ENCODE measurements around the gene MAP3K2. TPM values are rescaled to one million over a fixed set of nuclear protein-coding genes. Genes with fewer than 3 reads are reported as not detected.

The MAP3K2 gene
- polyA plus RNA-seq, 3 donors: 16.0 to 86.4 (median 66.3) TPM

DNA sequence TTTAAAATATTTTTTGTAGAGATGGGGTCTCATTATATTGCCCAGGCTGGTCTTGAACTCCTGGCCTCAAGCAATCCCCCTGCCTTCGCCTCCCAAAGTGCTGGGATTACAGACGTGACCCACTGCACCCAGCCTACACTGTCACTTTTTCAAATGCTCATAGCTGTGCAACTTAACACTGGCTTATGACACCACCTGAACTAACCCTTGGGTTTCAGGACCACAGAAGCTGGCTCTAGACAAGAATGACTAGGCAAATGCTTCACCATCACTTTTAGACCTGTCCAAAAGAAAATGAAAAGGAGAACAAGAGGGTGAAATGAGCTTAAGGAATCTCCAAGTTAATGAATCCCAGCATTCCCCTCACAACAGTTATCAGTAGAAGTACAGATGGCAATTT is 107.1 kb downstream of the MAP3K2 start:
- 100% methylated on average over 2 of the region's 2 CpGs for WGBS (ENCODE audit: insufficient coverage)

DNA sequence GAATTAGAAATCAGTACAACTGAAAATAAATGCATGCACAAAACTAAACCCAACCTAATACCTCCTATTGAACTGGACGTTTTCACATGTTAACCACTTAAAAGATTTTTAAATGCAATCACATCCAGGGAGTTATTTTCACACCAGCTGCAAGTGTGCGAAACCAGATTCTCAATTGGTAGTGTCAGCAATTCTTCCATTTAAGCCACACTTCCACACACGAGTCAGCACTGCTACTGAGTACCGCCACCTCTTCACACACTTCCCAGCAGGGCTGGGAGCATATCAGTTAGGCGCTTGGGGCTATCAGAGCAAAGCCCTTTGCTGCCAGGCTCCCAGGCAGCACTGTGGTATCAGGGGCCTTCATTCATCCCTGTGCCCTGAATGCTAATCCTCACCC is 108.0 kb downstream of the MAP3K2 start:
- Histone ChIP-seq H3K27ac (ENCODE audit: low read depth in 1 of 2, low read length in 2 of 2) (peak overlapping the region in 1 of 2 donors; percentile 66), H3K27me3 (ENCODE audit: control insufficient read depth in 2 of 2, insufficient read depth in 2 of 2, low read length in 2 of 2) (no peaks in the 10 kb centered on the region), H3K4me3 (replicated peaks in 1 of 3; ENCODE audit: low read depth in 2 of 3, low read length in 3 of 3) (no peak overlapping the region), H2AFZ (ENCODE audit: insufficient read depth, low read depth, low read length, poor library complexity, severe bottlenecking) (no peak overlapping the region), H4K20me1 (ENCODE audit: insufficient read depth, low read length) (no peaks in the 10 kb centered on the region), H3K9me3 (replicated peaks in 1 of 2; ENCODE audit: control insufficient read depth in 1 of 2, insufficient read depth in 1 of 2, low read length in 2 of 2) (no peaks in the 10 kb centered on the region), H3K4me2 (replicated peaks; ENCODE audit: extremely low read depth, low read length, poor library complexity, severe bottlenecking) (no peak overlapping the region), H3K36me3 (replicated peaks in 1 of 2; ENCODE audit: control insufficient read depth in 1 of 2, insufficient read depth in 2 of 2, low read length in 2 of 2) (peaks cover 77 to 99% of the 10 kb centered on the region in 2 donors), H3K9ac (ENCODE audit: insufficient read depth, low read length, poor library complexity, severe bottlenecking) (no peak overlapping the region), H3K79me2 (ENCODE audit: insufficient read depth, low read length) (peaks cover 22% of the 10 kb centered on the region), H3K4me1 (ENCODE audit: control insufficient read depth in 1 of 2, insufficient read depth in 2 of 2, low read length in 2 of 2) (peaks cover 12 to 13% of the 10 kb centered on the region in 2 donors)
- no peak for DNase-seq
- peaks cover 88 to 99% of the 10 kb centered on the region in 2 donors for H3K36me3 Mint-ChIP-seq
- peaks cover 0 to 8% (median 0%) of the 10 kb centered on the region in 7 donors for H3K9me3 Mint-ChIP-seq
- peaks cover 14% of the 10 kb centered on the region for H3K4me1 Mint-ChIP-seq
- H3K4me3 Mint-ChIP-seq: no peak overlapping the region
- WGBS (ENCODE audit: insufficient coverage): 88% methylated on average over 4 of the region's 5 CpGs
- peaks cover 0 to 2% (median 0%) of the 10 kb centered on the region in 3 donors for H3K27me3 Mint-ChIP-seq (ENCODE audit: low read depth in 3 of 3)
- TF ChIP-seq, protein P1, sequence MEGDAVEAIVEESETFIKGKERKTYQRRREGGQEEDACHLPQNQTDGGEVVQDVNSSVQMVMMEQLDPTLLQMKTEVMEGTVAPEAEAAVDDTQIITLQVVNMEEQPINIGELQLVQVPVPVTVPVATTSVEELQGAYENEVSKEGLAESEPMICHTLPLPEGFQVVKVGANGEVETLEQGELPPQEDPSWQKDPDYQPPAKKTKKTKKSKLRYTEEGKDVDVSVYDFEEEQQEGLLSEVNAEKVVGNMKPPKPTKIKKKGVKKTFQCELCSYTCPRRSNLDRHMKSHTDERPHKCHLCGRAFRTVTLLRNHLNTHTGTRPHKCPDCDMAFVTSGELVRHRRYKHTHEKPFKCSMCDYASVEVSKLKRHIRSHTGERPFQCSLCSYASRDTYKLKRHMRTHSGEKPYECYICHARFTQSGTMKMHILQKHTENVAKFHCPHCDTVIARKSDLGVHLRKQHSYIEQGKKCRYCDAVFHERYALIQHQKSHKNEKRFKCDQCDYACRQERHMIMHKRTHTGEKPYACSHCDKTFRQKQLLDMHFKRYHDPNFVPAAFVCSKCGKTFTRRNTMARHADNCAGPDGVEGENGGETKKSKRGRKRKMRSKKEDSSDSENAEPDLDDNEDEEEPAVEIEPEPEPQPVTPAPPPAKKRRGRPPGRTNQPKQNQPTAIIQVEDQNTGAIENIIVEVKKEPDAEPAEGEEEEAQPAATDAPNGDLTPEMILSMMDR (IDR thresholded peaks at IDR 0.05): no peak
- H3K27ac Mint-ChIP-seq: peak overlapping the region in 2 of 7 donors; percentile 43 to 51
- intact Hi-C loops (cut with micrococcal nuclease): no loop called here

More for the DNA sequence above, 107.1 kb downstream of the MAP3K2 start:
- Histone ChIP-seq H3K79me2 (ENCODE audit: insufficient read depth, low read length) (peaks cover 23% of the 10 kb centered on the region), H3K9me3 (replicated peaks in 1 of 2; ENCODE audit: control insufficient read depth in 1 of 2, insufficient read depth in 1 of 2, low read length in 2 of 2) (no peaks in the 10 kb centered on the region), H3K27ac (ENCODE audit: low read depth in 1 of 2, low read length in 2 of 2) (no peak overlapping the region), H2AFZ (ENCODE audit: insufficient read depth, low read depth, low read length, poor library complexity, severe bottlenecking) (no peak overlapping the region), H3K4me2 (replicated peaks; ENCODE audit: extremely low read depth, low read length, poor library complexity, severe bottlenecking) (no peak overlapping the region), H3K27me3 (ENCODE audit: control insufficient read depth in 2 of 2, insufficient read depth in 2 of 2, low read length in 2 of 2) (no peaks in the 10 kb centered on the region), H3K4me3 (replicated peaks in 1 of 3; ENCODE audit: low read depth in 2 of 3, low read length in 3 of 3) (no peak overlapping the region), H3K4me1 (ENCODE audit: control insufficient read depth in 1 of 2, insufficient read depth in 2 of 2, low read length in 2 of 2) (peaks cover 12 to 13% of the 10 kb centered on the region in 2 donors), H4K20me1 (ENCODE audit: insufficient read depth, low read length) (no peaks in the 10 kb centered on the region), H3K36me3 (replicated peaks in 1 of 2; ENCODE audit: control insufficient read depth in 1 of 2, insufficient read depth in 2 of 2, low read length in 2 of 2) (peaks cover 75 to 99% of the 10 kb centered on the region in 2 donors), H3K9ac (ENCODE audit: insufficient read depth, low read length, poor library complexity, severe bottlenecking) (no peak overlapping the region)
- intact Hi-C loops (cut with micrococcal nuclease): no loop called here
- no peak for DNase-seq
- H3K27me3 Mint-ChIP-seq (ENCODE audit: low read depth in 3 of 3): peaks cover 0 to 2% (median 0%) of the 10 kb centered on the region in 3 donors
- no peak overlapping the region for H3K4me3 Mint-ChIP-seq
- H3K27ac Mint-ChIP-seq: peak overlapping the region in 2 of 7 donors; percentile 41 to 43
- peaks cover 82 to 99% of the 10 kb centered on the region in 2 donors for H3K36me3 Mint-ChIP-seq
- peaks cover 0 to 8% (median 0%) of the 10 kb centered on the region in 7 donors for H3K9me3 Mint-ChIP-seq
- TF ChIP-seq, protein P1 (IDR thresholded peaks at IDR 0.05): no peak
- peaks cover 15% of the 10 kb centered on the region for H3K4me1 Mint-ChIP-seq

Measured in CD14-positive monocyte (primary cell).